Measurements from ENCODE around the gene CCDC142.

GRCh38 chr2:74527741-74528140 lies 44.9 kb upstream of the CCDC142 start:
- no peak for TF ChIP-seq POLR2A (IDR thresholded peaks at IDR 0.05; ENCODE audit: low read length)
- no peak for TF ChIP-seq GATA1 (IDR thresholded peaks at IDR 0.05; ENCODE audit: low read depth, low read length)
